Measurements from ENCODE around the gene HNRNPA0. TPM values are rescaled to one million over a fixed set of nuclear protein-coding genes. Genes with fewer than 3 reads are reported as not detected.
"Not testable (repeated sequence)": the region's sequence is repeated elsewhere in the genome, so short reads cannot be mapped to it uniquely, and the experiment has no call there.

HNRNPA0 gene
- total RNA-seq, 4 donors from 2014 or later: 5.8 to 13.2 (median 7.3) TPM

DNA sequence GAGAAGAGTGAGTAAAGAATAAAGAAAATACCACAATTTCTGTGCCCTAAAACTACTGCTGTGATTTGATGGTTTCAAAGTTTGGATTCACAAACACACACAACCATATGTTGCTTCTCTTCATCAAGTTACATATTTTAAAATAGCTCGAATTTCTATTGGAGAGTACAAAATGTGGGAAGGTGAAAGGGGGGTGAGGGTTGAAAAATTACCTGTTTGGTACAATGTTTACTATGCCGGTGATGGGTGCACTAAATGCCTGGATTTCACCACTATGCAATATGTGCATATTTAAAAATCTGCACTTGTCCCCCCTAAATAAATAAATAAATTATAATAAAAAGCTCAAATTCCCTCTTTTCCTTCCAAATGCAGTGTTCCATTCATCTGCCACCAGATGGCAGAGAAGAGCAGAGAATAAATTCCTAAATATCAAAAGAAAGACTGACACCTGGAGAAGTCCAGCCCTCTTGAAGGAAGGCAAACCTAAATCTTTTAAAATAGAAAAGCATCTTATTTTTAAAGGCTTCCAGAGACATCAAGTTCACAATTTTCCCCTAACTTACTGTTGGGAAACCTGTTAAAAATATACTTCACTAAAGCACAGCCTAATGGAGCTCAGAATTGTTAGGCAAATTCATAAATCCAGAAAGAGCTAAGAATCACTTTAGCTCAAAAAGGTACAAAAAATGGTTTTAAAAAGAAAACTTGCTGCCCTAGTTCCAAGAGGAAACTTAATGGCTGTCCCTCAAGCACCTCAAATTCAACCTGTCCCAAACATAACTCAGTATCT is 24.8 kb upstream of the HNRNPA0 start:
- Histone ChIP-seq H3K27ac (no peak overlapping the region), H3K36me3 (no peaks in the 10 kb centered on the region), H3K9me3 (no peaks in the 10 kb centered on the region), H3K4me3 (no peak overlapping the region), H3K27me3 (no peaks in the 10 kb centered on the region), H3K4me1 (no peaks in the 10 kb centered on the region)
- DNase-seq: no peak
- no peak for TF ChIP-seq POLR2A (IDR thresholded peaks at IDR 0.05)
- TF ChIP-seq, protein P1, sequence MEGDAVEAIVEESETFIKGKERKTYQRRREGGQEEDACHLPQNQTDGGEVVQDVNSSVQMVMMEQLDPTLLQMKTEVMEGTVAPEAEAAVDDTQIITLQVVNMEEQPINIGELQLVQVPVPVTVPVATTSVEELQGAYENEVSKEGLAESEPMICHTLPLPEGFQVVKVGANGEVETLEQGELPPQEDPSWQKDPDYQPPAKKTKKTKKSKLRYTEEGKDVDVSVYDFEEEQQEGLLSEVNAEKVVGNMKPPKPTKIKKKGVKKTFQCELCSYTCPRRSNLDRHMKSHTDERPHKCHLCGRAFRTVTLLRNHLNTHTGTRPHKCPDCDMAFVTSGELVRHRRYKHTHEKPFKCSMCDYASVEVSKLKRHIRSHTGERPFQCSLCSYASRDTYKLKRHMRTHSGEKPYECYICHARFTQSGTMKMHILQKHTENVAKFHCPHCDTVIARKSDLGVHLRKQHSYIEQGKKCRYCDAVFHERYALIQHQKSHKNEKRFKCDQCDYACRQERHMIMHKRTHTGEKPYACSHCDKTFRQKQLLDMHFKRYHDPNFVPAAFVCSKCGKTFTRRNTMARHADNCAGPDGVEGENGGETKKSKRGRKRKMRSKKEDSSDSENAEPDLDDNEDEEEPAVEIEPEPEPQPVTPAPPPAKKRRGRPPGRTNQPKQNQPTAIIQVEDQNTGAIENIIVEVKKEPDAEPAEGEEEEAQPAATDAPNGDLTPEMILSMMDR (IDR thresholded peaks at IDR 0.05): peak; percentile 45 to 79 (median 77)

- not testable (repeated sequence) for H3K4me1 ChIP-seq, H3K27me3 ChIP-seq, H3K27ac ChIP-seq, H3K9me3 ChIP-seq, DNase-seq, H3K4me3 ChIP-seq, H3K36me3 ChIP-seq
Observed at GRCh38 chr5:137767937-137768336, 13.8 kb upstream of the HNRNPA0 start.

- no peak for TF ChIP-seq POLR2A (IDR thresholded peaks at IDR 0.05)
- TF ChIP-seq, protein P1 (IDR thresholded peaks at IDR 0.05): no peak
- Histone ChIP-seq H3K9me3 (no peaks in the 10 kb centered on the region), H3K4me1 (no peaks in the 10 kb centered on the region), H3K27ac (no peak overlapping the region), H3K36me3 (no peaks in the 10 kb centered on the region), H3K4me3 (no peak overlapping the region), H3K27me3 (no peaks in the 10 kb centered on the region)
- no peak for DNase-seq
Observed at GRCh38 chr5:137761566-137761965, 7.4 kb upstream of the HNRNPA0 start.

GRCh38 chr5:137760719-137761516 is 6.8 kb upstream of the HNRNPA0 start:
- no peak for DNase-seq
- Histone ChIP-seq H3K4me3 (no peak overlapping the region), H3K4me1 (no peaks in the 10 kb centered on the region), H3K27ac (no peak overlapping the region), H3K9me3 (no peaks in the 10 kb centered on the region), H3K36me3 (no peaks in the 10 kb centered on the region), H3K27me3 (no peaks in the 10 kb centered on the region)
- TF ChIP-seq, protein P1 (IDR thresholded peaks at IDR 0.05): no peak
- no peak for TF ChIP-seq POLR2A (IDR thresholded peaks at IDR 0.05)

DNA sequence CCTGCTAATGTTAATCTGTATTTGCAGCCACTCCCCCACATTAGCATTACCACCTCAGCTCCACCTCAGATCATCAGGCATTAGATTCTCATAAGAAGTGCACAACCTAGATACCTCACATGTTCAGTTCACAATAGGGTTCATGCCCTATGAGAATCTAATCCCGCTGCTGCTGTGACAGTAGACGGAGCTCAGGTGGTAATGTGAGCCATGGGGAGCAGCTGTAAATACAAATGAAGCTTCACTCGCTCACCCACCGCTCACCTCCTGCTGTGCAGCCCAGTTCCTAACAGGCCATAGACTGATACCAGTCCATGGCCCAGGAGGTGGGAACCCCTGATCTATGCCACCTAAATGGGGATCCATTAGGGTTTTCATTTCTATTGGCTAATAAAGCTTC is 6.1 kb upstream of the HNRNPA0 start:
- Histone ChIP-seq H3K27ac (no peak overlapping the region), H3K36me3 (no peaks in the 10 kb centered on the region), H3K4me3 (no peak overlapping the region), H3K27me3 (no peaks in the 10 kb centered on the region), H3K9me3 (no peaks in the 10 kb centered on the region), H3K4me1 (no peaks in the 10 kb centered on the region)
- TF ChIP-seq POLR2A (IDR thresholded peaks at IDR 0.05): no peak
- TF ChIP-seq, protein P1 (IDR thresholded peaks at IDR 0.05): no peak
- no peak for DNase-seq

DNA sequence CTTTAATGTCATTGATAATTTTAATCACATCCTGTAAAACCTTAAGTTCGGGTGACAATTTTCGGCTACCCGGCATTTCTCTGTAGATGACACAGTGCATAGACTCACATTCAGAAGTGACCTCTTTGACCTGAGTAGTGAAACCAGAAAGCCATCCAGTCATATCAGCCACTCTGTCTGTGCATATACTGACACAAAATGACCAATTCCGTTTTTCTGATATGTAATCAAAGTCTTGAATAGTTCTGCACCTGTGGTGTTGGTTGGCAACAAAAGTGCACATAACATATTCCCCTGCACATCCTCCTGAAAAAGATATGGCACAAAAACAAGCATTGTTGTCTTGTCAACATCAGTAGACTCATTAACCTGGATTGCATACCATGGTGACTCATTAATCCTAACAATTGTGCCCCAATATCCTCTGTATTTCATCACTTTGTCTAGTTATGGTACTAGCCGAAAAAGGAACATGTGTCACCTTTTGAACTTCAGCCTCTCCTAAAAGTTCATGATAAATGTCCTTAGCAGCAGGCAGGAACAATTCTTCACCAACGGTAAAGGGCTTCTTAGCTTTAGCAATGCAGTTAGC is 4.6 kb upstream of the HNRNPA0 start:
- no peak for DNase-seq
- H3K27me3 ChIP-seq: no peaks in the 10 kb centered on the region
- no peaks in the 10 kb centered on the region for H3K4me1 ChIP-seq
- H3K27ac ChIP-seq: no peak overlapping the region
- no peak overlapping the region for H3K4me3 ChIP-seq
- TF ChIP-seq POLR2A (IDR thresholded peaks at IDR 0.05): no peak
- TF ChIP-seq, protein P1 (IDR thresholded peaks at IDR 0.05): no peak
- H3K36me3 ChIP-seq: no peaks in the 10 kb centered on the region
- no peaks in the 10 kb centered on the region for H3K9me3 ChIP-seq

Measured in Peyer's patch (tissue), 4 donors.